ENCODE results near the gene CHTOP.

DNA sequence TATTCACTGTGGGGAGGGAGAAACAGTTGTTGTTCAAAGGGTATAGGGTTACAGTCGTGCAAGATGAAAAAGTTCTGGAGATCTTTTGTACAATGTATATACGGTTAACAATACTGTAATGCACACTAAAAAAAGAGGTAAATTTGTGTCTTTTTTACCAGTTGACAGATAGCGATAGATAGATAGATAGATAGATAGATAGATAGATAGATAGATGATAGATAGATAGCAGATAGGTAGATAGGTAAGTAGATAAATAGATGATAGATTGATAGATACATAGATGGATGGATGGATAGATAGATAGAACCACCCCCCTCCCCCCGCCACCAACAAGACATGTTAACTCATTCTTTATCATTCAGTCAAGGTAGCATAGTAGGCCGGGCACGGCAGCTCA, 31.1 kb upstream of the CHTOP start:
- TF ChIP-seq, protein P1, sequence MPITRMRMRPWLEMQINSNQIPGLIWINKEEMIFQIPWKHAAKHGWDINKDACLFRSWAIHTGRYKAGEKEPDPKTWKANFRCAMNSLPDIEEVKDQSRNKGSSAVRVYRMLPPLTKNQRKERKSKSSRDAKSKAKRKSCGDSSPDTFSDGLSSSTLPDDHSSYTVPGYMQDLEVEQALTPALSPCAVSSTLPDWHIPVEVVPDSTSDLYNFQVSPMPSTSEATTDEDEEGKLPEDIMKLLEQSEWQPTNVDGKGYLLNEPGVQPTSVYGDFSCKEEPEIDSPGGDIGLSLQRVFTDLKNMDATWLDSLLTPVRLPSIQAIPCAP (CRISPR knock-in tag; IDR thresholded peaks at IDR 0.05; ENCODE audit: low read depth), result no peak
- TF ChIP-seq POLR2AphosphoS5 (IDR thresholded peaks at IDR 0.05; ENCODE audit: low read depth, low read length) (no peak), ZNF30 (CRISPR knock-in tag; IDR thresholded peaks at IDR 0.05) (no peak), SMAD9 (CRISPR knock-in tag; IDR thresholded peaks at IDR 0.05) (no peak), ZNF672 (CRISPR knock-in tag; IDR thresholded peaks at IDR 0.05) (no peak), SIN3A (IDR thresholded peaks at IDR 0.05; ENCODE audit: borderline replicate concordance, low read depth, low read length) (no peak), PHB2 (IDR thresholded peaks at IDR 0.05; ENCODE audit: partially characterized antibody) (no peak), PCBP2 (optimal IDR thresholded peaks at IDR 0.05; ENCODE audit: low read depth, low read length, poor library complexity, severe bottlenecking) (no peak), ZNF512 (CRISPR knock-in tag; IDR thresholded peaks at IDR 0.05) (no peak)
- TF ChIP-seq, protein P2, sequence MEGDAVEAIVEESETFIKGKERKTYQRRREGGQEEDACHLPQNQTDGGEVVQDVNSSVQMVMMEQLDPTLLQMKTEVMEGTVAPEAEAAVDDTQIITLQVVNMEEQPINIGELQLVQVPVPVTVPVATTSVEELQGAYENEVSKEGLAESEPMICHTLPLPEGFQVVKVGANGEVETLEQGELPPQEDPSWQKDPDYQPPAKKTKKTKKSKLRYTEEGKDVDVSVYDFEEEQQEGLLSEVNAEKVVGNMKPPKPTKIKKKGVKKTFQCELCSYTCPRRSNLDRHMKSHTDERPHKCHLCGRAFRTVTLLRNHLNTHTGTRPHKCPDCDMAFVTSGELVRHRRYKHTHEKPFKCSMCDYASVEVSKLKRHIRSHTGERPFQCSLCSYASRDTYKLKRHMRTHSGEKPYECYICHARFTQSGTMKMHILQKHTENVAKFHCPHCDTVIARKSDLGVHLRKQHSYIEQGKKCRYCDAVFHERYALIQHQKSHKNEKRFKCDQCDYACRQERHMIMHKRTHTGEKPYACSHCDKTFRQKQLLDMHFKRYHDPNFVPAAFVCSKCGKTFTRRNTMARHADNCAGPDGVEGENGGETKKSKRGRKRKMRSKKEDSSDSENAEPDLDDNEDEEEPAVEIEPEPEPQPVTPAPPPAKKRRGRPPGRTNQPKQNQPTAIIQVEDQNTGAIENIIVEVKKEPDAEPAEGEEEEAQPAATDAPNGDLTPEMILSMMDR (CRISPR knock-in tag; IDR thresholded peaks at IDR 0.05), result no peak
- TF ChIP-seq, protein P3, sequence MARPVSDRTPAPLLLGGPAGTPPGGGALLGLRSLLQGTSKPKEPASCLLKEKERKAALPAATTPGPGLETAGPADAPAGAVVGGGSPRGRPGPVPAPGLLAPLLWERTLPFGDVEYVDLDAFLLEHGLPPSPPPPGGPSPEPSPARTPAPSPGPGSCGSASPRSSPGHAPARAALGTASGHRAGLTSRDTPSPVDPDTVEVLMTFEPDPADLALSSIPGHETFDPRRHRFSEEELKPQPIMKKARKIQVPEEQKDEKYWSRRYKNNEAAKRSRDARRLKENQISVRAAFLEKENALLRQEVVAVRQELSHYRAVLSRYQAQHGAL (CRISPR knock-in tag; IDR thresholded peaks at IDR 0.05; ENCODE audit: not compliant biosample characterization), result no peak

Measured in HepG2 (cell line).